ENCODE data around the gene MED14. TPM values are rescaled to one million over a fixed set of nuclear protein-coding genes. Genes with fewer than 3 reads are reported as not detected.

MED14 gene
- total RNA-seq, 1 donor: 34.7 TPM

DNA sequence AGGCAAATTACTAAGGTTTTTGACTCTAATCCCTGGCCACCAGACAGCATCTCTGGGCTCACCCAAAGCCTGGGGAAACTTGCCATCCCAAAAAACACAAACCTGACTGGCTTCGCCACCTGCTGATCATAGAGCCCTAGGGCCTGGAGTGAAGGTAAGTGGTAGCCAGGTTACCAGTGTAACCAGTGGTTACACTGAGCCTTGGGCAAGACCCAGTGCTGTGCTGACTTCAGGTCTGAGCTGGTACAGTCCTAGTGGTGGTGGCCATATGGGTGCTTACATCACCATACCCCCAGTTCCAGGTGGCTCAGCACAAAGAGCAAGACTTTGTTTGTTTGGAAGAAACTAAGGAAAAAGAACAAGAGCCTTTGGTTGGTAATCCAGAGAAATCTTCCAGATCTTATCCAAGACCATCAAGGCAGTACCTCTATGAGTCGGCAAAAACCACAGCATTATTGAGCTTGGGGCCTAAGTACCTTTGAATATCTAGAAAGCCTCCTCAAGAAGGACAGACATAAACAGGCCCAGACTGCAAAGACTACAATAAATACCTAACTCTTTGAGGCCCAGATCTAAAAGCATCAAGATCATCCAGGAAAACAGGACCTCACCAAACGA, 13.7 kb downstream of the MED14 start:
- peaks cover 12% of the 10 kb centered on the region for H4K20me1 ChIP-seq (ENCODE audit: insufficient read depth, low read length)
- H3K36me3 ChIP-seq (ENCODE audit: insufficient read depth, low read length): no peaks in the 10 kb centered on the region
- no peak overlapping the region for H3K4me2 ChIP-seq (ENCODE audit: insufficient read depth, low read length)
- H2AFZ ChIP-seq (ENCODE audit: low read length): no peak overlapping the region
- no peak overlapping the region for H3K27ac ChIP-seq (ENCODE audit: low read depth, low read length)
- peaks cover 12% of the 10 kb centered on the region for H3K4me1 ChIP-seq (ENCODE audit: insufficient read depth, low read length)
- no peaks in the 10 kb centered on the region for H3K27me3 ChIP-seq (ENCODE audit: insufficient read depth, low read length)
- no peak for DNase-seq (ENCODE audit: insufficient read length, low spot score, missing footprints)
- H3K4me3 ChIP-seq (ENCODE audit: insufficient read depth, low read length): no peak overlapping the region
- TF ChIP-seq, protein P1, sequence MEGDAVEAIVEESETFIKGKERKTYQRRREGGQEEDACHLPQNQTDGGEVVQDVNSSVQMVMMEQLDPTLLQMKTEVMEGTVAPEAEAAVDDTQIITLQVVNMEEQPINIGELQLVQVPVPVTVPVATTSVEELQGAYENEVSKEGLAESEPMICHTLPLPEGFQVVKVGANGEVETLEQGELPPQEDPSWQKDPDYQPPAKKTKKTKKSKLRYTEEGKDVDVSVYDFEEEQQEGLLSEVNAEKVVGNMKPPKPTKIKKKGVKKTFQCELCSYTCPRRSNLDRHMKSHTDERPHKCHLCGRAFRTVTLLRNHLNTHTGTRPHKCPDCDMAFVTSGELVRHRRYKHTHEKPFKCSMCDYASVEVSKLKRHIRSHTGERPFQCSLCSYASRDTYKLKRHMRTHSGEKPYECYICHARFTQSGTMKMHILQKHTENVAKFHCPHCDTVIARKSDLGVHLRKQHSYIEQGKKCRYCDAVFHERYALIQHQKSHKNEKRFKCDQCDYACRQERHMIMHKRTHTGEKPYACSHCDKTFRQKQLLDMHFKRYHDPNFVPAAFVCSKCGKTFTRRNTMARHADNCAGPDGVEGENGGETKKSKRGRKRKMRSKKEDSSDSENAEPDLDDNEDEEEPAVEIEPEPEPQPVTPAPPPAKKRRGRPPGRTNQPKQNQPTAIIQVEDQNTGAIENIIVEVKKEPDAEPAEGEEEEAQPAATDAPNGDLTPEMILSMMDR (IDR thresholded peaks at IDR 0.05; ENCODE audit: extremely low read depth, low read depth, low read length): no peak
- H3K9me3 ChIP-seq (ENCODE audit: low read depth, low read length): no peaks in the 10 kb centered on the region
- peaks cover 52% of the 10 kb centered on the region for H3K79me2 ChIP-seq (ENCODE audit: insufficient read depth, low read length)

DNA sequence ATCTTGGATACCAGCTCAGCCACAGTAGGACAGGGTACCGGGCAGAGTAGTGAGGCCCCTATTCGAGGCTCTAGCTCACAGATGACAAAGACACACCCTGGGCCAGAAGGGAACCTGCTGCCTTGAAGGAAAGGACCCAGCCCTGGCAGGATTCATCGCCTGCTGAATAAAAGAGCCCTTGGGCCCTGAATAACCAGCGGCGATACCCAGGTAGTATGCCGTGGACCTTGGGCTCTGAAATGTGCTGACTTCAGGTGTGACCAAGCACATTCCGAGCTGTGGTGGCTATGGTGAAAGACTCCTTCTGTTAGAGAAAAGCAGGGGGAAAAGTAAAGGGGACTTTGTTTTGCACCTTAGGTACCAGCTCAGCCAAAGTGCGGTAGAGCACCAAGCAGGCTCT, 14.6 kb downstream of the MED14 start:
- H3K27ac ChIP-seq (ENCODE audit: low read depth, low read length): no peak overlapping the region
- H2AFZ ChIP-seq (ENCODE audit: low read length): no peak overlapping the region
- no peaks in the 10 kb centered on the region for H3K9me3 ChIP-seq (ENCODE audit: low read depth, low read length)
- H3K36me3 ChIP-seq (ENCODE audit: insufficient read depth, low read length): no peaks in the 10 kb centered on the region
- H3K4me3 ChIP-seq (ENCODE audit: insufficient read depth, low read length): no peak overlapping the region
- H4K20me1 ChIP-seq (ENCODE audit: insufficient read depth, low read length): peaks cover 12% of the 10 kb centered on the region
- H3K4me1 ChIP-seq (ENCODE audit: insufficient read depth, low read length): peaks cover 12% of the 10 kb centered on the region
- no peak for DNase-seq (ENCODE audit: insufficient read length, low spot score, missing footprints)
- H3K4me2 ChIP-seq (ENCODE audit: insufficient read depth, low read length): no peak overlapping the region
- TF ChIP-seq, protein P1 (IDR thresholded peaks at IDR 0.05; ENCODE audit: extremely low read depth, low read depth, low read length): no peak
- H3K27me3 ChIP-seq (ENCODE audit: insufficient read depth, low read length): no peaks in the 10 kb centered on the region
- peaks cover 55% of the 10 kb centered on the region for H3K79me2 ChIP-seq (ENCODE audit: insufficient read depth, low read length)

DNA sequence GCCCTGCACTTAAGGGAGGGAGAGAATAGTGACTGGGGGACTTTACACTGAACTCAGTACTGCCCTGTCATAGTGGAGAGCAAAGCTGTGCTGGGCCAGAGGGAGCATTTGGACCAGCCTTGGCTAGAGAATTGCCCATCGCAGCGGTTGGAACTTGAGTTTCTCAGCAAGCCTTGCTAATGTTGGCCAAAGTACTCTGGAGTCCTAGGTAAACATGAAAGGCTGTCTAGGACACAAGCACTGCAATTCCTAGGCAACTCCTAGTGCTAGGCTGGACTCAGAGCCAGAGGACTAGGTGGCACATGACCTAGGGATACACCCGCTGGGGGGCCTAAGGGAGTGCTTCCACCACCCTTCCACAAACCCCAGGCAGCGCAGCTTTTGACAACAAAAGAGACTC, 15.0 kb downstream of the MED14 start:
- H3K79me2 ChIP-seq (ENCODE audit: insufficient read depth, low read length): peaks cover 57% of the 10 kb centered on the region
- H2AFZ ChIP-seq (ENCODE audit: low read length): no peak overlapping the region
- H3K27me3 ChIP-seq (ENCODE audit: insufficient read depth, low read length): no peaks in the 10 kb centered on the region
- TF ChIP-seq, protein P1 (IDR thresholded peaks at IDR 0.05; ENCODE audit: extremely low read depth, low read depth, low read length): no peak
- peaks cover 12% of the 10 kb centered on the region for H3K4me1 ChIP-seq (ENCODE audit: insufficient read depth, low read length)
- peak overlapping the region; percentile 29 for H3K27ac ChIP-seq (ENCODE audit: low read depth, low read length)
- peaks cover 12% of the 10 kb centered on the region for H4K20me1 ChIP-seq (ENCODE audit: insufficient read depth, low read length)
- H3K9me3 ChIP-seq (ENCODE audit: low read depth, low read length): no peaks in the 10 kb centered on the region
- DNase-seq (ENCODE audit: insufficient read length, low spot score, missing footprints): no peak
- no peak overlapping the region for H3K4me3 ChIP-seq (ENCODE audit: insufficient read depth, low read length)
- no peak overlapping the region for H3K4me2 ChIP-seq (ENCODE audit: insufficient read depth, low read length)
- H3K36me3 ChIP-seq (ENCODE audit: insufficient read depth, low read length): no peaks in the 10 kb centered on the region

DNA sequence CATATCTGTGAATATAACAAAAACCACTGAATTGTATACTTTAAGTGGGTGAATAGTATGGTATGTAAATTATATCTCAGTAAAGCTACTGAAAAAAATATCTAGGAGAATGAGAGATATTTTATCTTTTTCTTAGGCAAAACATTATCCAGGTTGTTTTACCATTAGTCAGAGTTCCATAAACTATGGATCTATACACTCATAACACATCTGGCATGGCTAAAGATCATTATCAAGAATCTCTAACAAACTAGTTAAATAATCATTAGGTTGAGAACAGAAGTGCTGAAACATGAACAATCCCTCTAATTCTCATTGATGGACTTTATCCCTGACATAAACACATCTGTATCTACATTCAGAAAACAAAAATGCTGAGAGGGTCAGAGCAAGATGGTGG, 15.6 kb downstream of the MED14 start:
- Histone ChIP-seq H3K4me3 (ENCODE audit: insufficient read depth, low read length) (no peak overlapping the region), H3K79me2 (ENCODE audit: insufficient read depth, low read length) (peaks cover 60% of the 10 kb centered on the region), H3K4me1 (ENCODE audit: insufficient read depth, low read length) (peaks cover 12% of the 10 kb centered on the region), H3K27me3 (ENCODE audit: insufficient read depth, low read length) (no peaks in the 10 kb centered on the region), H2AFZ (ENCODE audit: low read length) (no peak overlapping the region), H4K20me1 (ENCODE audit: insufficient read depth, low read length) (peaks cover 12% of the 10 kb centered on the region), H3K9me3 (ENCODE audit: low read depth, low read length) (no peaks in the 10 kb centered on the region), H3K27ac (ENCODE audit: low read depth, low read length) (peak overlapping the region; percentile 29), H3K36me3 (ENCODE audit: insufficient read depth, low read length) (no peaks in the 10 kb centered on the region), H3K4me2 (ENCODE audit: insufficient read depth, low read length) (no peak overlapping the region)
- TF ChIP-seq, protein P1 (IDR thresholded peaks at IDR 0.05; ENCODE audit: extremely low read depth, low read depth, low read length): no peak
- no peak for DNase-seq (ENCODE audit: insufficient read length, low spot score, missing footprints)

Data from osteoblast (primary cell).